H1 (cell line): Measurements from ENCODE around the gene DPP3. TPM values are rescaled to one million over a fixed set of nuclear protein-coding genes. Genes with fewer than 3 reads are reported as not detected.
A peak's percentile ranks its signal among the peaks of the same experiment; 100 is the strongest.

ENCODE experiments used
- CHD7 ChIP-seq: fragments of 300-600 bp; sonication (generic); IDR thresholded peaks from 2 replicates; pipeline ENCODE4 v1.7.1; 2012; ENCODE audit warnings: low read length, moderate library complexity, mild to moderate bottlenecking, inconsistent platforms; ENCODE audit not compliant: insufficient replicate concordance
- CTCF ChIP-seq, 3 experiments: IDR thresholded peaks; 1 replicate in 2 of 3; 2 replicates in 1 of 3; pipeline versions ENCODE4 v1.5.1 to v1.6.1; 2011; ENCODE audit warnings: low read length in 3 of 3, mild to moderate bottlenecking in 3 of 3, inconsistent platforms in 2 of 3, low read depth in 1 of 3, moderate library complexity in 1 of 3; ENCODE audit not compliant: insufficient read depth in 1 of 3; ENCODE audit errors: control extremely low read depth in 1 of 3
- MAX ChIP-seq: IDR thresholded peaks from 2 replicates; pipeline ENCODE4 v1.6.1; 2012; ENCODE audit warnings: inconsistent platforms
- polyA plus RNA-seq, 7 experiments: library from polyadenylated mRNA; depleted of rRNA in 3 of 7; stranded (reverse) in 5 of 7; unstranded in 2 of 7; fragments of >200 nt in 5 of 7; fragments of 200-250 nt in 2 of 7; gene quantifications; 1 replicate in 5 of 7; 2 replicates in 1 of 7; 4 replicates in 1 of 7; pipeline versions ENCODE4 v1.2.1 to v1.2.3, GENCODE V29; 2011 to 2013; ENCODE audit warnings: missing spikeins in 2 of 7, mixed read lengths in 2 of 7
- total RNA-seq: library from RNA; stranded (reverse); fragmentation: NEBNext Ultra II Directional; extraction: Animal tissue kit (Norgen Biotek cat#: 25700); gene quantifications from 2 replicates; pipeline ENCODE4 v1.2.1, GENCODE V29; 2021

DPP3 gene
- total and polyA plus RNA-seq, 2 of the 8 experiments (the other 6 are each of a cell fraction or from before 2014, with no cell fraction given) = 75.1 to 82.7 TPM

GRCh38 chr11:66529069-66529468 lies 48.8 kb downstream of the DPP3 start (continued):
- no peak for TF ChIP-seq CHD7
- TF ChIP-seq CTCF (IDR thresholded peaks at IDR 0.05; ENCODE audit: control extremely low read depth in 1 of 3, insufficient read depth in 1 of 3, low read depth in 1 of 3, low read length in 3 of 3) = no peak
- TF ChIP-seq MAX = 0 out of 2 replicates have a peak, but pooled peaks have one; percentile 17
- TF ChIP-seq, all 59 proteins: peak for 1
